Measurements from ENCODE around the gene SLCO4A1. TPM values are rescaled to one million over a fixed set of nuclear protein-coding genes. Genes with fewer than 3 reads are reported as not detected.

Gene SLCO4A1
- polyA plus RNA-seq, 1 donor (not counting 4 experiments of a cell fraction or from before 2014, with no cell fraction given): 1.8 TPM

- DNase-seq (ENCODE audit: low read depth, low spot score): no peak
- Histone ChIP-seq H2AFZ (ENCODE audit: control insufficient read depth, low read length) (no peak overlapping the region), H3K9ac (ENCODE audit: control insufficient read depth, extremely low read depth, insufficient read depth, low read length) (no peak overlapping the region), H3K4me3 (ENCODE audit: control insufficient read depth in 2 of 3, extremely low read depth in 1 of 3, insufficient read depth in 2 of 3, low read depth in 1 of 3, low read length in 3 of 3) (no peak overlapping the region), H3K36me3 (ENCODE audit: control insufficient read depth in 2 of 2, extremely low read depth in 1 of 2, insufficient read depth in 2 of 2, low read length in 2 of 2) (no peaks in the 10 kb centered on the region), H3K9me1 (ENCODE audit: control insufficient read depth, extremely low read depth, insufficient read depth, low read length) (no peaks in the 10 kb centered on the region), H3K9me3 (ENCODE audit: control insufficient read depth, low read depth, low read length) (no peaks in the 10 kb centered on the region), H3K27me3 (ENCODE audit: control insufficient read depth, extremely low read depth, insufficient read depth, low read length) (no peaks in the 10 kb centered on the region), H3K4me2 (ENCODE audit: control insufficient read depth, extremely low read depth, insufficient read depth, low read depth, low read length) (no peak overlapping the region), H3K27ac (ENCODE audit: control insufficient read depth, insufficient read depth, low read length) (no peak overlapping the region), H3K4me1 (ENCODE audit: control insufficient read depth, extremely low read depth, insufficient read depth, low read length) (peaks cover 16% of the 10 kb centered on the region), H4K20me1 (ENCODE audit: control insufficient read depth, extremely low read depth, insufficient read depth, low read length) (no peaks in the 10 kb centered on the region), H3K79me2 (ENCODE audit: control insufficient read depth, insufficient read depth, low read length) (no peaks in the 10 kb centered on the region)
- dilution Hi-C loops (cut with MboI; ENCODE audit: extremely low pct_ligation_motif_present, low sequenced_read_pairs): no loop called here
- FAIRE-seq: no peak
- TF ChIP-seq EZH2 (IDR thresholded peaks at IDR 0.05; ENCODE audit: low read length): no peak
- TF ChIP-seq, protein P1, sequence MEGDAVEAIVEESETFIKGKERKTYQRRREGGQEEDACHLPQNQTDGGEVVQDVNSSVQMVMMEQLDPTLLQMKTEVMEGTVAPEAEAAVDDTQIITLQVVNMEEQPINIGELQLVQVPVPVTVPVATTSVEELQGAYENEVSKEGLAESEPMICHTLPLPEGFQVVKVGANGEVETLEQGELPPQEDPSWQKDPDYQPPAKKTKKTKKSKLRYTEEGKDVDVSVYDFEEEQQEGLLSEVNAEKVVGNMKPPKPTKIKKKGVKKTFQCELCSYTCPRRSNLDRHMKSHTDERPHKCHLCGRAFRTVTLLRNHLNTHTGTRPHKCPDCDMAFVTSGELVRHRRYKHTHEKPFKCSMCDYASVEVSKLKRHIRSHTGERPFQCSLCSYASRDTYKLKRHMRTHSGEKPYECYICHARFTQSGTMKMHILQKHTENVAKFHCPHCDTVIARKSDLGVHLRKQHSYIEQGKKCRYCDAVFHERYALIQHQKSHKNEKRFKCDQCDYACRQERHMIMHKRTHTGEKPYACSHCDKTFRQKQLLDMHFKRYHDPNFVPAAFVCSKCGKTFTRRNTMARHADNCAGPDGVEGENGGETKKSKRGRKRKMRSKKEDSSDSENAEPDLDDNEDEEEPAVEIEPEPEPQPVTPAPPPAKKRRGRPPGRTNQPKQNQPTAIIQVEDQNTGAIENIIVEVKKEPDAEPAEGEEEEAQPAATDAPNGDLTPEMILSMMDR (optimal IDR thresholded peaks at IDR 0.05 in 1 of 3, IDR thresholded peaks at IDR 0.05 in 1 of 3, conservative IDR thresholded peaks at IDR 0.05 in 1 of 3; ENCODE audit: extremely low read depth in 1 of 3, insufficient read depth in 2 of 3, low read length in 3 of 3): no peak
These were observed 18.5 kb downstream of the SLCO4A1 start for GRCh38 chr20:62660768-62661167.

DNA sequence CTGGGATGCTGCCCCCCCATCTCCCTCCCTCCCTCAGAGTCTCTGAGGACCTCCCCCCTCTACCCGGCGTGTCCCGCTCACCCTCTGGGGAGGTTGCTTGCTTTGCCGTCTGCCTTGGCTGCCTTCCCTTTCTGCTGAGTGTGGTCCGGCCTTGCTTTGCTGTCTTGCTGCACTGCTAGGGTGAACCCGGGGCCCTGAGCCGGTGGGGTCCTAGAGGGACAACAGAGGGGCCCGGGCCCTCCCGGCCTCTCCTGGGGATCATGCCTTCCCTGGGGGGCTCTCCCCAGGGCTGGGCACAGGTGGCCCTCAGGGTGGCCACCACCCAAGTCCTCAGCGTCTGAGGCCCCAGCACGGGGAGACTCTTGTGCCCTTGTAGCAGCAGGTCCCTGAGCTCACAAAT, 19.3 kb downstream of the SLCO4A1 start:
- H3K4me2 ChIP-seq (ENCODE audit: control insufficient read depth, extremely low read depth, insufficient read depth, low read depth, low read length): no peak overlapping the region
- no peak for DNase-seq (ENCODE audit: low read depth, low spot score)
- no peak for FAIRE-seq
- H3K36me3 ChIP-seq (ENCODE audit: control insufficient read depth in 2 of 2, extremely low read depth in 1 of 2, insufficient read depth in 2 of 2, low read length in 2 of 2): no peaks in the 10 kb centered on the region
- dilution Hi-C loops (cut with MboI; ENCODE audit: extremely low pct_ligation_motif_present, low sequenced_read_pairs): no loop called here
- no peaks in the 10 kb centered on the region for H4K20me1 ChIP-seq (ENCODE audit: control insufficient read depth, extremely low read depth, insufficient read depth, low read length)
- H3K27ac ChIP-seq (ENCODE audit: control insufficient read depth, insufficient read depth, low read length): peak overlapping the region; percentile 50
- H2AFZ ChIP-seq (ENCODE audit: control insufficient read depth, low read length): no peak overlapping the region
- no peaks in the 10 kb centered on the region for H3K79me2 ChIP-seq (ENCODE audit: control insufficient read depth, insufficient read depth, low read length)
- H3K9ac ChIP-seq (ENCODE audit: control insufficient read depth, extremely low read depth, insufficient read depth, low read length): peak overlapping the region; percentile 20
- peaks cover 8% of the 10 kb centered on the region for H3K4me1 ChIP-seq (ENCODE audit: control insufficient read depth, extremely low read depth, insufficient read depth, low read length)
- no peaks in the 10 kb centered on the region for H3K9me3 ChIP-seq (ENCODE audit: control insufficient read depth, low read depth, low read length)
- H3K9me1 ChIP-seq (ENCODE audit: control insufficient read depth, extremely low read depth, insufficient read depth, low read length): no peaks in the 10 kb centered on the region
- no peaks in the 10 kb centered on the region for H3K27me3 ChIP-seq (ENCODE audit: control insufficient read depth, extremely low read depth, insufficient read depth, low read length)
- no peak for TF ChIP-seq EZH2 (IDR thresholded peaks at IDR 0.05; ENCODE audit: low read length)
- TF ChIP-seq, protein P1 (optimal IDR thresholded peaks at IDR 0.05 in 1 of 3, IDR thresholded peaks at IDR 0.05 in 1 of 3, conservative IDR thresholded peaks at IDR 0.05 in 1 of 3; ENCODE audit: extremely low read depth in 1 of 3, insufficient read depth in 2 of 3, low read length in 3 of 3): no peak
- H3K4me3 ChIP-seq (ENCODE audit: control insufficient read depth in 2 of 3, extremely low read depth in 1 of 3, insufficient read depth in 2 of 3, low read depth in 1 of 3, low read length in 3 of 3): no peak overlapping the region
